HTR-8/SVneo (cell line): ENCODE measurements around the gene MDM2.

Experiments
- DNase-seq: peaks from one replicate; pipeline ENCODE4 v3.0.0; 2011; ENCODE audit warnings: low spot score, mixed read lengths; ENCODE audit not compliant: insufficient read length
- FAIRE-seq: peaks from 2 replicates; lab custom pipeline; 2011; peaks lifted over from hg19 to GRCh38; lab: Jason Lieb, UNC

The MDM2 gene

DNA sequence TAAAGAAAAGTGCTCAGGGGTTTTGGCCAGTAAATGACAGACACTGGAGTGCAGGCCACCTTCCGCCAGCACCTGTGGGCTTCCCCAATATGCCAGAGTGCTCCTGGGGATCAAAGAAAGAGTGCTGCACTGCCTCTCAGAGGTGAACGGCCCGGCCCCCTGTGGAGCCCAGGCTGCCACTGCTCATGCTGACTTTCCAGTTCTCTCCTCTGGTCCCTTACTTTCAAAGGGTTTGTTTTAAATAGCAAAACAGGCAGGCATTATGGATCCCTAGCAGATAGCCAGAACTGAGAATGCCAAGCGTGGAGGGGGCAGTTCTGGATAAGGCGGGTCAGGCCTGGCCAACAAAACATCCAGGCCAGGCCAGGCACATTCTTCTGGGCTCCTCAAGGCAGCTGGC is 59.6 kb downstream of the MDM2 start:
- DNase-seq (no peak), FAIRE-seq (no peak)

DNA sequence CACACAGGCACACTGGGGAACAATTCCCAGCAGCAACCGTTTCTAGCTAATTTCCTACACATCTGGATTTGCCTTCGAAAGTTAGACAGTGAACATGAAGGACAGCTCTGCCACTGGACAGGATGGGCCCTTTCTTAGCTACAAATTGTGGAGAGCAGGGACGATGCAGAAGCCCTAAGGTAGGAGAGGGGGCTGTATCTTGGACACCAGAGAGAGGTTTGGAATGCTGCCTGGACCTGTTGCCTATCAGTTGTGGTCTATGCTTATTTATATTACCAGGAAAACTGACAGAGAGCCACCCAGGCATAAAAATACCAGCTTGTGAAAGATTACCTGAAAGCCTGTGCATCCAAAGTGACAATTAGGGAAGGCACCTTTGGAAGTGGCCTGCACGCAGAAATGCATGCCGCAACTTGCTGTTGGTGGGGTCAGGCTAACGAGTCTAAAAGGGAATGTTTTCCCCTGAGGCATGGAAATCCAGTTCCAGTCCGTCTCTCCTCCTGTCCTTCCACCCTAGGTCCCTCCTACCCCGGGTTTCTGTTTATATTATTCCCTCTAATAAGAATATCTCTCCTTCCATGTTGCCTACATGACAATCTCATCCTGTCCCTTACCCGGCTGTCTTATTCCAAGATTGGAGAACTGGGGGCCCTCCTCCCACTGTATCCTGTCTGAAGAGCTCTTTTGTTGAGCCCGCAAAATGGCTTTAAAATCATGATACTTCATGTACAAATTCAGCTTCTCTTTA is 60.2 kb downstream of the MDM2 start:
- FAIRE-seq, result no peak
- no peak for DNase-seq

DNA sequence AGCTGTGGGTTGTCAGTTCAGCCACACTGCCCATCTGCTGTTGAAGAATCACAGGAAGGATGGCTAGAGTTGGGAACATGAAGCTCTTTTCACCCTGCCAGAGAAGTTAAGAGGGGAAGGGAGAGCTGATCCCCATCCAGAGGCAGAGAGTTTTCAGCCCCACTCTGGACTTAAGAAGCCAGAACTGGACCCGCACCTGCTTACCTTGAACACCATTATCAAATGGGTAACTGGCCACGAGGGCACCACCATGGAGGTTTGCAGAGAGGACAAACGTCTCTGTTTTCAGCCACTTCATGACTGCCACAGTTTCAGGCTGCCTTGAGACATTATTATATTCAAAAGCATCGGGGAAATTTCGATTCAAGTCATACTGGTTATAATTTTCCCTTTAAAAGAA is 62.0 kb downstream of the MDM2 start:
- no peak for FAIRE-seq

DNA sequence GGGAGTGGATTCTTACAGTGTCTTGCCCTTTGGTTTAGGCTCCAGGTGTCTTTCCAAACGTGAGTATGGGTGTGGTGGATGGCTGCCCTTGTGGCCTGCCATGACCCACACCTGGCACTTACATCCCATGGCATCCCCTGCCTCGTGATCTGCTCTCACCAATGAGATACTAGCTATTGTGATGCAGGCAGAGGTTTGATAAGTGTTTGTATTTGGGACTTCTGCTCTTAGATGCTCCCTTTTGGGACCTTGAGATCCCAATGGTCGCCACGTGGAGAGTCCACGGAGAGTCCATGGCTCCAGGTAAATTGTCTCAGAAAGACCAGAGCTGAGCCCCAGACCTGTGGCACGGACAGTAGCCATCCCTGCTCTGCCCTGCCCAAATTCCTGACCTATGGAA is 62.5 kb downstream of the MDM2 start:
- no peak for DNase-seq
- no peak for FAIRE-seq

More for the DNA sequence above, 62.0 kb downstream of the MDM2 start:
- no peak for DNase-seq

DNA sequence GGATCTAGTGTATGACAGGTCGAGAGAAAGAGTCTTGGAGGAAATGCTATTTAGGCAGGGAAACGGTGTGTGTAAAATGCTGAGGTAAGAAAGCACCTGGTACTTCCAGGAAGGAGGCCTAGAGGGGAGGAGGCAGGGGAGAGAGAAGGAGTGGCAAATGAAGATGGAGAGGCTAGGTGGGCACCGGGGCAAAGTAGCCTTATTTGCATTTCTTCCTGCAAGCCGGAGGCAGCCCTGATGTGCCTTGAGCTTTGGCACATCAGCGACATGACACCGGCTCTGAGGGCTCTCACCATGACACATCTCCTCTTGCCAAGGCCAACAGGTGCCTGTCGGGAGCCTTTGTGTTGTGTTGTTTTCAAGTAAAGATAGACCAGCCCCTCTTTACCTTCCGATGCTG is 63.4 kb downstream of the MDM2 start:
- DNase-seq (no peak), FAIRE-seq (no peak)

DNA sequence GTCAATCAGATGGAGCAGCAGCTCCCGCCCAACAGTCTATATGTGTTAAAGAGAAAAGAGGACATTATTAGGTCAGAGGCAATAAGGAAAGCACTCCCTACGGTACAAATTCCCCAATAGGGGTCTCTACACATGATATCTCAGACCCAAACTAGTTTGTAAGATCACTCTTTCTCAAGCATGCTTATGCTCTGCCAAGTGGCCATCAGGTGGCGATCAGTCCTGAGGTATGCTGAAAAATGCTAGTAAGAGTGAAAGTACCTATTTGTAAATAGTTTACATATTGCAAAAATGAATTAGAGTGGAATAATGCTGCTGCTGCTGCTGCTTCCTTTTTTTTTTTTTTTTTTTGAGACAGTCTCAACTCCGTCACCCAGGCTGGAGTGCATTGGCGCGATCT is 63.9 kb downstream of the MDM2 start:
- DNase-seq (peak; percentile 42), FAIRE-seq (no peak)

DNA sequence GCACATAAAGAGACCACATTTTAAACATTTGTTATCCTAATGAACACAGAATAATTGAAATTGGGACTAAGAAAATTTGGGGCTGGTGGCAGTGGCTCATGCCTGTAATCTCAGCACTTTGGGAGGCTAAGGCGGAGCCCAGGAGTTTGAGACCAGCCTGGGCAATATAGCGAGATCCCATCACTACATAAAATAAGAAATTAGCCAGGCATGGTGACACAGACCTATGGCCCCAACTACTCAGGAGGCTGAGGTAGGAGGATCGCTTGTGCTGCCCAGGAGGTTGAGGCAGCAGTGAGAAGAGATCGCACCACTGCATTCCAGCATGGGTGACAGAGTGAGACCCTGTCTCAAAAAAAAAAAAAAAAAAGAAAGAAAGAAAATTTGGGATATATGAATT is 65.3 kb downstream of the MDM2 start:
- DNase-seq (no peak), FAIRE-seq (no peak)

DNA sequence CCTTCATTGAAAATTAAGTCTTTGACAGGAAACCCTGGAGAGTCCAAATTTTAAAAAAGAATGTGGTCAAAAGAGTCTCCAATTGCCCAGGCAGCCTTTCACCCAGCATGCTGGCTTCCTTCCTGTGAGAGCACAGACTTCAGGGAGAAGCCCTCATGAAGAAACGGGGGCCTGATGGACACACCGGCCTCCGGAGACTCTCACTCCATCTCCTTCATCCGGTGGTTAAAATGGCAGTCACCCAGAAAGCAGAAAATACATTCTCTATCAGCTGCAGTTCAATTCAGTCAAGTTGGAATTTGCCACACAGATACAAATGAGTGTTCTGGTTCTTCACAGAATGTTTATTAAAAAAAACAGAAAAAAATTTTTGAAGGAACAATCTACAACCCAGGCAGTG is 68.5 kb downstream of the MDM2 start:
- DNase-seq (no peak), FAIRE-seq (no peak)

DNA sequence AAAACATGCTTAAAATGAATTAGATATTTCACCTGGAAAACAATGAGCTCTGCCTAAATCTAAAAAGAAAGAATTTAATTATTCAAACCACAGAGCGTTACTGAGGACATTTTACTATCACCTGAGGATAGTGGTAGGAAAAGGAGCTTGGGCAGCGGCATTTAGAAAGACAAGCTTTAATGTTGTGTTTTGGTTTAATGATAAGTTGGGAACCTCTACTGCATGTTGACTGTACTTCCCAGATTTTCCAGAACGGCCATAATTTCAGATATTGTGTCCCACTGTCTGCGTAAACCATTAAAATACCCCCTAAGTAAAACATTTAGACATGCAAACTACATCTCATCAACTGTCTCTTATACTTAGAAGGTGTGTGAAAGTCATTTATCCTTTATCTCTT is 69.6 kb downstream of the MDM2 start:
- DNase-seq, result no peak
- FAIRE-seq, result no peak

DNA sequence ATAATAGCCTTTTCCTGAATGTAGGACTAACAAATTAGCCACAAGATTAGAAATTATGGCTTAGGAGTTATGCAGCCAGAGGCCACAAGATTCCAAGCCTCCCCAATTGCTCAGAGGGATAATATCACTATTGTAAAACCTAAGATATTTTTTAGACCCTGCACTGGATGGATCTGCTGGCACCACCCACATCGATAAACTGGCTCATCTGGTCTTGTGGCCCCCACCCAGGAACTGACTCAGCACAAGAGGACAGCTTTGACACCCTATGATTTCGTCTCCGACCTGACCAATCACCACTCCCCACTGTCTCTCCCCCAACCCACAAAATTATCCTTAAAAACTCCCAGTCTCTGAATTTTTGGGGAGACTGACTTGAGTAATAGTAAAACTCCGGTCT is 70.3 kb downstream of the MDM2 start:
- DNase-seq (no peak), FAIRE-seq (no peak)

DNA sequence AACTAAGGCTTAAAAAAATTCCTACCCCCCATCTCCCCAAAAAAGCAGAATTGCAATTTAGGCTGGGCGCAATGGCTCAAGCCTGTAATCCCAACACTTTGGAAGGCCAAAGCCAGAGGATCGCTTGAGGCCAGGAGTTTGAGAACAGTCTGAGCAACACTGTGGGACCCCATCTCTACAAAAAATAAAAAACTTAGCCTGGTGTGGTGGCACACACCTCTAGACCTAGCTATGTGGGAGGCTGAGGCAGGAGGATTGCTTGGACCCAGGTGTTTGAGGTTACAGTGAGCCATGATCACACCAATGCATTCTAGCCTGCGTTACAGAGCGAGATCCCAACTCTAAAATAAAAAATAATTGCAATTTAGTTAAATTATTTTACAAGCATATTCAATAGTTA is 70.9 kb downstream of the MDM2 start:
- no peak for FAIRE-seq
- no peak for DNase-seq

DNA sequence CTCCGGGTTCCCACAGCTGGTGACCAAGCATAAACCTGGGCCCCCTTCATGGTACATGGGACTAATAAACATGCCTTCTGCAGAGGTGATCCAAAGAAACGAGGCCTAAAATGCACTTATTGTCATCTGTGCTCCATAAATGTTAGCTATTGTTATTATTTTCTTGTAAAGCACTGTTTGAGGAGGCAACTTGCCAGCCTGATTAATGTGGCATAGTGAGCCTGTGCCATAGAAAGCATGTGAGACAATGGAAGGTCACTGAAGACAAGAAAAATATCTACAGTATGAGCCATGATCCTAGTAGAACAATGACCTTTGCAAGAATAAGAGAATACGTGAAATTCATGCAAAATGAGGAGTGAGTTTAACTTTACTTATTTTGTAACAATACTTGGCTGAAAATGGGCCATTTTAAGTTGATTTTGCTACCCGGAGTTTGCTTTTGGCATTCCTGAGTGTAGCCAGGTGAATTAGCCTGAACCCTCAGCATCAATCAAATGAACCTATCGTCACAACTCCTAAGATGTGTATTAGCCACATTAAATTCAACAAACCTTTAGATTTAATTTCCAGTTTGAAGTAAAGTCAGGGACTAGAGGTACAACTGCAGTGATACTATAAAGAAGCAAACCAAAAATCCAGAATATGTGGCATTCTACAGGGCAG is 72.8 kb downstream of the MDM2 start:
- DNase-seq, result no peak

DNA sequence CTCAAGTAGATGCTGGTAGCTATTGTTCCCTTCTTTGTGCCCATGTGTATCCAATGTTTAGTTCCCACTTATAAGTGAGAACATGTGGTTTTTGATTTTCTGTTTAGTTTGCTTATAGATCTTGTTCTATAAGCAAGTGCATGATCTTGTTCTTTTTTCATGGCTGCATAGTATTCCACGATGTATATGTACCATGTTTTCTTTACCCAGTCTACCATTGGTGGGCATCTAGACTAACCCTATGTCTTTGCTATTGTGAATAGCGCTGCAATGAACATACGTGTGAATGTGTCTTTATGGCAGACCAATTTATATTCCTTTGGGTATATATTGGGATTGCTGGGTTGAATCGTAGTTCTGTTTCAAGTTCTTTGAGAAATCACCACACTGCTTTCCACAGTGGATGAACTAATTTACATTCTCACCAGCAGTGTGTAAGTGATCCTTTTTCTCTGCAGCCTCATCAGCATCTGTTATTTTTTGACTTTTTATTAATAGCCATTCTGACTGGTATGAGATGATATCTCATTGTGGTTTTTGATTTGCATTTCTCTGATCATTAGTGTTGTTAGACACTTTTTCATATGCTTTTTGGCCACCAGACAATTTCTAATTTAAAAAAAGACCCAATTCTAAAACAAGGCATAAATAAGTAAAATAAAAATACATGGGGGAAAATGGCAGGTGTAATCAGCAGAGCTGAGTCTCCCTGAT is 74.4 kb downstream of the MDM2 start:
- FAIRE-seq (no peak), DNase-seq (no peak)

More for the DNA sequence above, 72.8 kb downstream of the MDM2 start:
- no peak for FAIRE-seq

DNA sequence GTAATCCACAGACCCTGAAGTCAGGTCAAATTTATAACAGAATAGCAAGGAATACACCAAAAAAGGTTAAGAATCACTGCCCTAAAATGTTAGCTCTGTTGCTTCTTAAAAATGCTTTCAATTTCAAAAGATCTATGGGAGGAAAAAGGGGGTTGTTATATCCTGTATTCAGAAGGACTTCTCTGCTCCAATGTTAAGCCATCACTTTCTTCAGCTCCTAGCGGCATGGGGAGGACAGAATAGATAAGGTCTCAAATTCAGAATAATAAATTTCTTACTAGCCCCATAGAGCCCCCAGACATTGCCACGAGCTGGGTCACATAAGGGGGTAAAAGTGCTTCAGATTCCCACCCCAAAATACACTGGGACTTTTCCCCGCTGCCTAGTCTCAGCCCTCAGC is 75.2 kb downstream of the MDM2 start:
- FAIRE-seq (no peak), DNase-seq (no peak)

DNA sequence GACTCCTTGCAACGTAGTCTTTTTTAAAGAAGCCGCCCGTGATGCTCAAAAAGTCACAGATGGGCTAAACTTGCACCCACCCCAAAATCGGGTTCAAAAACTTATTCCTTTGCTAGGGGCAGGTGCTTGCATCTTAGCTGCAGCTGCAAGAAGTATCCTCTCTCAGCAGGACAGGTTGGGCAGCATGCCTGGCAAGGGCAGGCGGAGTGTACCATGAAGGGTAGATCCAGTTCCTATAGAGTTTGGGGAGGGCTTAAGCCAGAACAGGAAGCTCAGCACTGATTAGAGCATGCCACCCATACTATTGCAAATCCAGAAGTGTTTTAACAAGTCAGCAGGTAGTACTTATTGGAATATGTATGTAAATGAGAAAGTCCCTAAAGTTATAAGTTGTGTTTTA is 76.3 kb downstream of the MDM2 start:
- FAIRE-seq (no peak), DNase-seq (no peak)

DNA sequence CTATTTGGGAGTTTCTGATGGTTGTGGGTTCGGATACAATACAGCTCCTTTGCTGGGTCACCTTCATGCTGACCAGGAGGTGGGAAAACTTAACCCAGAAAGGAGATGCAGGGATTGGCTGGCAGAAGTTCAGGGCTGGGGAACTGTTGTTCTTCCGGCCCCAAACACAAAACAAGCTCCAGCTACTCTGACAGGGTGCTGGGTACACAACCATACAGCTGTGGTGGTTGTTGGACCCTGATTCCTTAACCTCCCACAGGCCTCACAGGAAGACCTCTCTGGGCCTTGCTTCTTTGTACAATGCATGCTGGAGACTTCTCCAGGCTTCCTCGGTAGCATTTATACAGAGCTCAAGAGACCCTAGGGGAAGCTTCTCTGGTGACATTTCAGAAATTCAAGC is 77.4 kb downstream of the MDM2 start:
- DNase-seq (no peak), FAIRE-seq (no peak)

DNA sequence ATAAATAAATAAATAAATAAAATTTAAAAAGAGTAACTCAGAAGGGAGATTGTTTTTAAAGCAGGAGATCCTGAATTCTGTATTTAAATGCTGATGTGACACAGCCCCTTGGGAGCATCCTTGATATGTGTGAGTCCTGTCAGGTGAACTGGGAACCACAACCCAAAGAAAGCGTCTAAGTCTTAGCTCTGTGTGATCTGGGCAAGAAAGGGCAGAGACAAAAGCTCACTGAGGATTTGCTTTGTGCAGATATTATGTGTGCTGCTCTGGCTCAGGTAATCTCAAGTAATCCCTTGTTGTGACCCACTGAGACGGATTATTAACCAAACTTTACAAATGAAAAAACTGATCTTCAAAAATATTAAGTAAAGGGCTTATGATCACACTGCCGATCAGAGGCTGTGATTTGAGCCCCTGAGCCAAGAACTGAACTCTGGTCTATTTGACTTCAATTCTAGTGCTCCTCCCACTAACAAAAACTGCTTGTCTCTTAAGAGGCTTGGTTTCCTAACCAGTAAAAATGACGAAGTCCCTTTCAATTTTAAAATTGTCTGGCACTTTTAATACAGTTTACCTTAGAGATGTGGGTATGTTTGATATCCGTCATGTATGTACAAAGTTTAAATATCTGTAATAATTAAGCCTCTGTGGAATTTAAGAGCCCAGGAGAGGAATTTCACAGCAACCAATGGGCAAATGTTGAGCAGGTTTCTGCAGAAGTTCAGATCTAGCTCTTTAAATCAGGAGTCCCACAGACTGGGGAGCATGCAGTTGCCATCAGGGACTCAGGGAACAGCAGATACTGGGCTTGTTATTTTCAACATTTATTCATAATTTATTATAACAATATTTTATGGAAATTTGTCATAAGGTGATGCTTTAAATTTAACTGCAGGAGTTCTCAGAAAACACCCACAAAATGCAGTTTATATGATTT is 78.9 kb downstream of the MDM2 start:
- FAIRE-seq, result no peak
- no peak for DNase-seq

DNA sequence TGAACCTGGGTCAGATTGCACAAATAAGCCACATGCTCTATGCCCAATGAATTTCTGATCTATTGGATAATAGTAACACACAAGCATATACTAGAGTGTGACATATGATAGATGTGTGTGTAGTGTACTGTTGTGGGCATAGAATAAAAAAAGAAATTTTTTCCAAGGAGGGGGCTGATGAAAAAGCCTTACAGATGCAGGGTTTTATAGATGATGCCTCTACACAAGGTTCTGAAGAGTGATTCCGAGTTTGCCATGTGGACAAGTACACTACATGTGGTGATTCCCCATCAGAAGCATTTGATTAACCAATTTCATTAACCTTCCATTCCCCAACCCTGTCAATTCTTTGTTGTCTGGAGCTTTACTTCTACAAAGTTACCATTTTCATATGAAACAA is 79.7 kb downstream of the MDM2 start:
- FAIRE-seq (no peak), DNase-seq (no peak)

DNA sequence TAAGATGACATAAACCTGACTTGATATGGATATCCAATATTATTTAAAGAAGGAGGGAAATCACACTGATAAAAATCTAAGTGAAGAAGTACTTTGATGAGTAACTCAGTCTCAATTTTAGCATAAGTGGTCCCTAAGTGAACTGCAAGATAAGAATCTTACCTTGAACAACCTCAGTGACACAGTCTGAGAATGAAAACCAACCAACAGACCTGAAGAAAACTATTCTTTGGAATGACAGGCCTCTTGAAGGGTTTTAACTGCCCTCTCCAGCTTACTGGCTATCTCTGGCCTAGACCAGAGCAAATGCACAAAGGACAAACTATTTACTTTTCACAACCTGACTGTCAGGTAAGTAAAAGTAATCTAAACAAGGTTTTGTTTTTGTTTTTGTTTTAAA is 80.3 kb downstream of the MDM2 start:
- DNase-seq (no peak), FAIRE-seq (no peak)

DNA sequence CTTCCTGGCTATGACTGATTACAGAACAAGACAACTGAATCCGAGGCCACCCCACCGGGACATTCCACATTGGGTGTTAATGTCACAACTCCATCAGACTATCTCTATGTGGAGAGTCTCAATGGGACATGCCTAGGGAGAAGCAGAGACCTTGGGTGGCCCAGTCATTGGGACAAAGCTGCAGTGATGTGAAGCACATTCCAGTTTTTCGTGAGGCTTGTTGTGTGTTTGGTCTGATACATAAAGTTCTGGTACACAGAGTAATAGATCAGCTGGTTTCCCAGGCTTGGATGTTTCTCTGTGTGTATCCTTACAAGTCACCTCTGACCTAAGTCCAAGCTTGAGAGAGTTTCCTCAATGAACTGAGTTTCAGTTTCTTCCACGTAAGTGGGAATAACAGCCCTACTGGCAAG is 82.7 kb downstream of the MDM2 start:
- DNase-seq, result no peak
- FAIRE-seq, result no peak
